Karpas-422 (cell line): Measurements from ENCODE around the gene C17orf50. TPM values are rescaled to one million over a fixed set of nuclear protein-coding genes. Genes with fewer than 3 reads are reported as not detected.

Source experiments
- DNase-seq: peaks from one replicate; pipeline ENCODE4 v3.0.0-alpha.2; 2015
- H2AFZ ChIP-seq: fragments of 200-600 bp; sonication (generic); 2 replicates; pipeline ENCODE4 v1.6.1; 2014; ENCODE audit warnings: antibody characterized with exemption, low read length, mixed read lengths
- H3K27ac ChIP-seq: fragments of 200-600 bp; sonication (generic); 2 replicates; pipeline ENCODE4 v1.5.1; 2014; ENCODE audit warnings: mild to moderate bottlenecking, low read length, moderate library complexity
- H3K27me3 ChIP-seq: fragments of 200-600 bp; sonication (generic); 2 replicates; pipeline ENCODE4 v1.6.1; 2014; ENCODE audit warnings: low read length, mixed read lengths
- H3K36me3 ChIP-seq: fragments of 200-600 bp; sonication (generic); 2 replicates; pipeline ENCODE4 v1.6.1; 2014; ENCODE audit warnings: low read length, mixed read lengths; ENCODE audit not compliant: insufficient read depth
- H3K4me1 ChIP-seq: fragments of 200-600 bp; sonication (generic); 2 replicates; pipeline ENCODE4 v1.6.1; 2014; ENCODE audit warnings: mild to moderate bottlenecking, low read length, mixed read lengths
- H3K4me2 ChIP-seq: fragments of 200-600 bp; sonication (generic); 2 replicates; pipeline ENCODE4 v1.6.1; 2014; ENCODE audit warnings: low read length, low read depth, mild to moderate bottlenecking; ENCODE audit not compliant: poor library complexity, severe bottlenecking
- H3K4me3 ChIP-seq: fragments of 200-600 bp; sonication (generic); 2 replicates; pipeline ENCODE4 v1.5.1; 2014; ENCODE audit warnings: mild to moderate bottlenecking, antibody characterized with exemption, low read length, mixed read lengths
- H3K79me2 ChIP-seq: fragments of 200-600 bp; sonication (generic); 2 replicates; pipeline ENCODE4 v1.6.1; 2014; ENCODE audit warnings: mild to moderate bottlenecking, low read length, mixed read lengths
- H3K9ac ChIP-seq: fragments of 200-600 bp; sonication (generic); 2 replicates; pipeline ENCODE4 v1.6.0; 2014; ENCODE audit warnings: low read length
- H3K9me2 ChIP-seq: fragments of 200-600 bp; sonication (generic), shearing (Covaris generic); replicated peaks from 2 replicates; pipeline ENCODE4 v1.6.0; 2014; ENCODE audit warnings: mild to moderate bottlenecking, low read length, moderate library complexity; ENCODE audit not compliant: insufficient read depth
- H3K9me3 ChIP-seq: fragments of 300-700, 200-600 bp; sonication (generic); 2 replicates; pipeline ENCODE4 v1.6.1; 2014; ENCODE audit warnings: low read length, mixed read lengths
- H4K20me1 ChIP-seq: fragments of 200-600 bp; sonication (generic); 2 replicates; pipeline ENCODE4 v1.6.1; 2014; ENCODE audit warnings: mild to moderate bottlenecking, antibody characterized with exemption, low read length, low read depth; ENCODE audit not compliant: insufficient read depth
- total RNA-seq: library from RNA; depleted of rRNA; stranded (reverse); fragments of >200 nt; shearing (Covaris generic); gene quantifications from 2 replicates; pipeline ENCODE4 v1.2.3, GENCODE V29; 2014; ENCODE audit warnings: low replicate concordance

C17orf50 gene
- total RNA-seq, 1 experiment from 2014 or later, result not detected

GRCh38 chr17:35773129-35773528, 12.4 kb downstream of the C17orf50 start:
- no peak for DNase-seq

GRCh38 chr17:35773679-35774425, 13.2 kb downstream of the C17orf50 start:
- Histone ChIP-seq H4K20me1 (no peaks in the 10 kb centered on the region), H3K4me2 (no peak overlapping the region), H3K79me2 (no peaks in the 10 kb centered on the region), H2AFZ (no peak overlapping the region), H3K27me3 (no peaks in the 10 kb centered on the region), H3K36me3 (no peaks in the 10 kb centered on the region), H3K4me3 (no peak overlapping the region), H3K9me2 (no peaks in the 10 kb centered on the region), H3K9ac (no peak overlapping the region), H3K4me1 (no peaks in the 10 kb centered on the region), H3K27ac (no peak overlapping the region), H3K9me3 (no peaks in the 10 kb centered on the region)
- DNase-seq, result no peak

More at GRCh38 chr17:35773129-35773528, 12.4 kb downstream of the C17orf50 start:
- no peak overlapping the region for H3K27ac ChIP-seq
- H4K20me1 ChIP-seq, result no peaks in the 10 kb centered on the region
- no peak overlapping the region for H3K4me3 ChIP-seq
- no peak overlapping the region for H2AFZ ChIP-seq
- no peaks in the 10 kb centered on the region for H3K27me3 ChIP-seq
- no peak overlapping the region for H3K4me2 ChIP-seq
- no peaks in the 10 kb centered on the region for H3K9me3 ChIP-seq
- no peaks in the 10 kb centered on the region for H3K4me1 ChIP-seq
- no peaks in the 10 kb centered on the region for H3K36me3 ChIP-seq
- no peaks in the 10 kb centered on the region for H3K9me2 ChIP-seq
- no peaks in the 10 kb centered on the region for H3K79me2 ChIP-seq
- H3K9ac ChIP-seq, result no peak overlapping the region

GRCh38 chr17:35774499-35774898, 13.8 kb downstream of the C17orf50 start:
- H4K20me1 ChIP-seq, result no peaks in the 10 kb centered on the region
- no peak overlapping the region for H3K4me2 ChIP-seq
- H3K36me3 ChIP-seq, result no peaks in the 10 kb centered on the region
- no peaks in the 10 kb centered on the region for H3K79me2 ChIP-seq
- no peak for DNase-seq
- H3K9me3 ChIP-seq, result no peaks in the 10 kb centered on the region
- H3K27me3 ChIP-seq, result no peaks in the 10 kb centered on the region
- H2AFZ ChIP-seq, result no peak overlapping the region
- H3K4me1 ChIP-seq, result no peaks in the 10 kb centered on the region
- H3K4me3 ChIP-seq, result no peak overlapping the region
- no peak overlapping the region for H3K9ac ChIP-seq
- no peak overlapping the region for H3K27ac ChIP-seq
- H3K9me2 ChIP-seq, result no peaks in the 10 kb centered on the region

- Histone ChIP-seq H3K36me3 (no peaks in the 10 kb centered on the region), H3K4me3 (no peak overlapping the region), H3K27me3 (no peaks in the 10 kb centered on the region), H3K4me1 (no peaks in the 10 kb centered on the region), H3K79me2 (no peaks in the 10 kb centered on the region), H3K9ac (no peak overlapping the region), H4K20me1 (no peaks in the 10 kb centered on the region), H2AFZ (no peak overlapping the region), H3K9me3 (no peaks in the 10 kb centered on the region), H3K4me2 (no peak overlapping the region), H3K9me2 (no peaks in the 10 kb centered on the region), H3K27ac (no peak overlapping the region)
- DNase-seq, result no peak
Measured at GRCh38 chr17:35775039-35775438, 14.4 kb downstream of the C17orf50 start.

GRCh38 chr17:35775583-35775982, 14.9 kb downstream of the C17orf50 start:
- H2AFZ ChIP-seq, result no peak overlapping the region
- H3K4me3 ChIP-seq, result no peak overlapping the region
- no peak overlapping the region for H3K27ac ChIP-seq
- no peak overlapping the region for H3K4me2 ChIP-seq
- no peak overlapping the region for H3K9ac ChIP-seq
- no peaks in the 10 kb centered on the region for H4K20me1 ChIP-seq
- H3K79me2 ChIP-seq, result no peaks in the 10 kb centered on the region
- no peak for DNase-seq
- H3K9me2 ChIP-seq, result no peaks in the 10 kb centered on the region
- H3K36me3 ChIP-seq, result no peaks in the 10 kb centered on the region
- no peaks in the 10 kb centered on the region for H3K9me3 ChIP-seq
- H3K4me1 ChIP-seq, result no peaks in the 10 kb centered on the region
- no peaks in the 10 kb centered on the region for H3K27me3 ChIP-seq

GRCh38 chr17:35778641-35779196, 18.0 kb downstream of the C17orf50 start:
- Histone ChIP-seq H3K79me2 (no peaks in the 10 kb centered on the region), H3K9me3 (no peaks in the 10 kb centered on the region)

GRCh38 chr17:35780950-35781349, 20.3 kb downstream of the C17orf50 start:
- Histone ChIP-seq H2AFZ (no peak overlapping the region), H3K27ac (no peak overlapping the region), H3K4me3 (no peak overlapping the region), H3K36me3 (no peaks in the 10 kb centered on the region), H3K9me2 (no peaks in the 10 kb centered on the region), H3K4me1 (no peaks in the 10 kb centered on the region), H3K27me3 (no peaks in the 10 kb centered on the region), H3K9me3 (no peaks in the 10 kb centered on the region), H3K4me2 (no peak overlapping the region), H4K20me1 (no peaks in the 10 kb centered on the region), H3K9ac (no peak overlapping the region), H3K79me2 (no peaks in the 10 kb centered on the region)
- no peak for DNase-seq

More at GRCh38 chr17:35778641-35779196, 18.0 kb downstream of the C17orf50 start:
- Histone ChIP-seq H3K27me3 (no peaks in the 10 kb centered on the region), H3K9me2 (no peaks in the 10 kb centered on the region), H4K20me1 (no peaks in the 10 kb centered on the region), H3K36me3 (no peaks in the 10 kb centered on the region), H2AFZ (no peak overlapping the region), H3K9ac (no peak overlapping the region), H3K4me3 (no peak overlapping the region), H3K4me2 (no peak overlapping the region), H3K4me1 (no peaks in the 10 kb centered on the region), H3K27ac (no peak overlapping the region)
- DNase-seq, result no peak

- Histone ChIP-seq H3K4me2 (no peak overlapping the region), H3K27me3 (no peaks in the 10 kb centered on the region), H3K9me3 (no peaks in the 10 kb centered on the region), H3K79me2 (no peaks in the 10 kb centered on the region), H3K36me3 (no peaks in the 10 kb centered on the region), H3K4me1 (no peaks in the 10 kb centered on the region), H3K4me3 (no peak overlapping the region), H2AFZ (no peak overlapping the region), H3K9me2 (no peaks in the 10 kb centered on the region), H3K9ac (no peak overlapping the region), H4K20me1 (no peaks in the 10 kb centered on the region), H3K27ac (no peak overlapping the region)
- DNase-seq, result no peak
Measured at GRCh38 chr17:35784895-35785294, 24.2 kb downstream of the C17orf50 start.
